K562 (cell line): Measurements from ENCODE around the gene ZNF860. TPM values are rescaled to one million over a fixed set of nuclear protein-coding genes. Genes with fewer than 3 reads are reported as not detected.

Experiments used
- ATAC-seq: fragments of 200-7000 bp; cut with Tn5 transposase; 3 replicates; pipeline ENCODE4 v1.9.1; 2020; ENCODE audit warnings: moderate library complexity
- BruUV-seq: library from RNA; stranded (reverse); fragments of 400-500 nt; replicated peaks from 2 replicates; lab custom pipeline; 2021; lab: Mats Ljungman, UMichigan
- CTCF ChIA-PET: fragments of 300-600 bp; formaldehyde crosslinking; extraction: SDS; loops from one replicate; lab custom pipeline; 2021; ENCODE audit warnings: low intra/inter-chr PET ratio; lab: Yijun Ruan, JAX
- POLR2A ChIA-PET: fragments of 300-600, 350-650 bp; sonication (Branson Sonifier 250); formaldehyde crosslinking; extraction: SDS; loops from one replicate; lab custom pipeline; 2021; ENCODE audit warnings: antibody characterized with exemption, inconsistent platforms; lab: Yijun Ruan, JAX
- DNase-seq, 4 experiments: peaks; one replicate each; pipeline versions ENCODE4 v3.0.0 to v3.0.0-alpha.2; 2011 to 2018; ENCODE audit warnings: low spot score in 3 of 4, mixed read lengths in 3 of 4; ENCODE audit errors: extremely low read depth in 1 of 4
- FAIRE-seq: peaks from 2 replicates; lab custom pipeline; 2011; peaks lifted over from hg19 to GRCh38; lab: Jason Lieb, UNC
- H2AFZ ChIP-seq: 2 replicates; pipeline ENCODE4 v1.6.0; 2011; ENCODE audit warnings: low read depth, low read length, control low read depth, inconsistent platforms
- H3K27ac ChIP-seq: fragments of 200-600 bp; 3 replicates; pipeline ENCODE4 v1.8.0; 2011; ENCODE audit warnings: low read depth, mild to moderate bottlenecking, control low read depth, inconsistent platforms, low read length, moderate library complexity, mixed read lengths; ENCODE audit errors: extremely low read depth
- H3K27me3 ChIP-seq, 2 experiments: fragments of 300-600 bp in 1 of 2; 2 replicates in 1 of 2; 3 replicates in 1 of 2; pipeline versions ENCODE4 v1.6.0 to v1.8.0; 2011; ENCODE audit warnings: inconsistent platforms in 2 of 2, low read length in 2 of 2, mild to moderate bottlenecking in 1 of 2, mixed read lengths in 1 of 2, moderate library complexity in 1 of 2; ENCODE audit not compliant: control insufficient read depth in 2 of 2, insufficient read depth in 2 of 2
- H3K36me3 ChIP-seq: fragments of 300-600 bp; 3 replicates; pipeline ENCODE4 v1.8.0; 2011; ENCODE audit warnings: mild to moderate bottlenecking, low read length, inconsistent platforms; ENCODE audit not compliant: control insufficient read depth, insufficient read depth
- H3K4me1 ChIP-seq, 2 experiments: fragments of 200-600 bp in 1 of 2; replicated peaks in 1 of 2; 2 replicates in 1 of 2; 3 replicates in 1 of 2; pipeline versions ENCODE4 v1.5.1 to v1.8.0; 2011; ENCODE audit warnings: inconsistent platforms in 2 of 2, low read length in 2 of 2, mild to moderate bottlenecking in 1 of 2, mixed read lengths in 1 of 2, moderate library complexity in 1 of 2; ENCODE audit not compliant: control insufficient read depth in 2 of 2, insufficient read depth in 2 of 2
- H3K4me2 ChIP-seq: 2 replicates; pipeline ENCODE4 v1.6.1; 2011; ENCODE audit warnings: low read length, control low read depth, inconsistent platforms, mixed read lengths; ENCODE audit not compliant: insufficient read depth
- H3K4me3 ChIP-seq: fragments of 200-600 bp; sonication (generic), shearing (Covaris generic); 2 replicates; pipeline ENCODE4 v1.5.1; 2016; ENCODE audit warnings: control low read depth, inconsistent platforms
- H3K79me2 ChIP-seq: fragments of 200-600 bp; 3 replicates; pipeline ENCODE4 v1.8.0; 2011; ENCODE audit warnings: low read length, inconsistent platforms; ENCODE audit not compliant: control insufficient read depth, insufficient read depth
- H3K9ac ChIP-seq, 2 experiments: 2 replicates each; pipeline versions ENCODE4 v1.6.0 to v1.6.1; 2011; ENCODE audit warnings: low read depth in 2 of 2, low read length in 2 of 2, control low read depth in 1 of 2, inconsistent platforms in 1 of 2, mild to moderate bottlenecking in 1 of 2, mixed read lengths in 1 of 2; ENCODE audit not compliant: insufficient read depth in 1 of 2
- H3K9me1 ChIP-seq: one replicate; pipeline ENCODE4 v1.6.0; 2011; ENCODE audit warnings: inconsistent platforms, mild to moderate bottlenecking, low read length, moderate library complexity; ENCODE audit not compliant: control insufficient read depth, insufficient read depth
- H3K9me3 ChIP-seq: replicated peaks from 2 replicates; pipeline ENCODE4 v1.5.1; 2011; ENCODE audit warnings: low read depth, low read length, inconsistent platforms; ENCODE audit not compliant: control insufficient read depth, insufficient read depth
- H4K20me1 ChIP-seq: replicated peaks from 2 replicates; pipeline ENCODE4 v1.6.1; 2011; ENCODE audit warnings: low read length, inconsistent platforms, mixed read lengths; ENCODE audit not compliant: control insufficient read depth, insufficient read depth
- MAFF ChIP-seq: IDR thresholded peaks from 2 replicates; pipeline ENCODE4 v1.6.1; 2012; ENCODE audit warnings: low read length, improper control_type of control experiment
- MCM7 ChIP-seq, 2 experiments: fragments of 450-650 bp; IDR thresholded peaks; 2 replicates each; pipeline ENCODE4 v1.6.1; 2016 to 2018
- TAF9B ChIP-seq: fragments of 450-650 bp; IDR thresholded peaks from 2 replicates; pipeline ENCODE4 v1.6.1; 2018; ENCODE audit warnings: mild to moderate bottlenecking; ENCODE audit not compliant: partially characterized antibody
- TBL1XR1 ChIP-seq, 2 experiments: IDR thresholded peaks; 2 replicates each; pipeline ENCODE4 v1.6.1; 2012; ENCODE audit warnings: improper control_type of control experiment in 2 of 2, low read length in 2 of 2, mild to moderate bottlenecking in 1 of 2
- TFE3 ChIP-seq: fragments of 450-650 bp; formaldehyde crosslinking; IDR thresholded peaks from 2 replicates; pipeline ENCODE4 v1.4.0; 2020; ENCODE audit warnings: mild to moderate bottlenecking, mixed read lengths
- ZNF398 ChIP-seq: fragments of 250-450 bp; sonication (Bioruptor Pico); IDR thresholded peaks from 2 replicates; pipeline ENCODE4 v1.8.0; 2021; ENCODE audit warnings: moderate library complexity, mild to moderate bottlenecking, inconsistent platforms
- ZNF449 ChIP-seq: fragments of 250-450 bp; sonication (Bioruptor Pico); IDR thresholded peaks from 2 replicates; pipeline ENCODE4 v1.8.0; 2022; ENCODE audit warnings: moderate library complexity, mild to moderate bottlenecking, inconsistent platforms
- WGBS: fragments of 100-300 bp; shearing (Covaris generic); methylation state at CpG from one replicate; pipeline ENCODE4 v1.1.6; 2016; ENCODE audit warnings: low coverage, mixed read lengths; ENCODE audit not compliant: insufficient coverage; ENCODE audit errors: missing lambda C conversion rate; 5-methylcytosine and 5-hydroxymethylcytosine counted together
- in situ Hi-C: fragments of 300-500 bp; cut with MboI; formaldehyde crosslinking; loops from 4 replicates; pipeline ENCODE4 v1.15.0; 2018; ENCODE audit warnings: inconsistent platforms, mixed read lengths
- intact Hi-C: fragments of 100-400 bp; cut with micrococcal nuclease; formaldehyde crosslinking; loops from 2 replicates; pipeline ENCODE4 v1.14.2; 2022
- polyA plus RNA-seq, 8 experiments: library from polyadenylated mRNA; depleted of rRNA in 4 of 8; stranded (reverse) in 5 of 8; unstranded in 3 of 8; fragments of >200 nt; fragmentation: Nextera tagmentation in 2 of 8; fragmentation: Illumina TruSeq in 1 of 8; extraction: Ambion mirVana in 2 of 8; extraction: Trizol in 1 of 8; gene quantifications; 2 replicates each; pipeline versions ENCODE4 v1.2.1 to v1.2.3, GENCODE V29; 2011 to 2014; ENCODE audit warnings: inconsistent platforms in 1 of 8, missing spikeins in 1 of 8
- total RNA-seq, 7 experiments: library from RNA; depleted of rRNA in 6 of 7; stranded (reverse); fragments of >200 nt in 6 of 7; fragmentation: Illumina TruSeq in 2 of 7; extraction: Trizol in 2 of 7; gene quantifications; 2 replicates each; pipeline versions ENCODE4 v1.2.1 to v1.2.3, GENCODE V29; 2011 to 2021; ENCODE audit warnings: low replicate concordance in 1 of 7

The ZNF860 gene
- total and polyA plus RNA-seq, 9 of the 15 experiments (the other 6 are each of a cell fraction or from before 2014, with no cell fraction given), result not detected

- Histone ChIP-seq H4K20me1 (no peaks in the 10 kb centered on the region; the same call in 1 of the 2 replicates), H3K79me2 (no peaks in the 10 kb centered on the region), H3K36me3 (no peaks in the 10 kb centered on the region), H3K4me2 (no peak overlapping the region), H3K9ac (no peak overlapping the region), H3K4me3 (no peak overlapping the region), H3K4me1 (no peaks in the 10 kb centered on the region), H3K27me3 (0 out of 5 replicates have a peak, but pooled peaks cover 3% of the 10 kb centered on the region in 2 experiments), H3K9me3 (no peaks in the 10 kb centered on the region), H2AFZ (no peak overlapping the region), H3K27ac (no peak overlapping the region), H3K9me1 (no peaks in the 10 kb centered on the region)
- intact Hi-C loops (no loop called here), in situ Hi-C loops (no loop called here)
- POLR2A ChIA-PET, result no interaction called here
- CTCF ChIA-PET, result no interaction called here
- no peak for ATAC-seq
- no peak for TF ChIP-seq MCM7 (IDR thresholded peaks at IDR 0.05)
- TF ChIP-seq TBL1XR1 (IDR thresholded peaks at IDR 0.05; ENCODE audit: low read length in 2 of 2), result no peak
- TF ChIP-seq TFE3 (CRISPR knock-in tag), result no peak
- no peak for TF ChIP-seq ZNF449 (CRISPR knock-in tag)
- no peak for TF ChIP-seq MAFF
- TF ChIP-seq TAF9B, result no peak
- no peak for TF ChIP-seq ZNF398 (CRISPR knock-in tag)
- BruUV-seq, result no TSS peak
- WGBS, result 0% methylated on average over 7 of the region's 7 CpGs
- no peak for FAIRE-seq
- DNase-seq, result no peak
Observed at GRCh38 chr3:31953091-31953490, 28.5 kb upstream of the ZNF860 start.
